ENCODE measurements around the gene KRTAP6-2.

- TF ChIP-seq CTCF (IDR thresholded peaks at IDR 0.05) (no peak), EZH2 (IDR thresholded peaks at IDR 0.05) (no peak), EZH2phosphoT487 (IDR thresholded peaks at IDR 0.05) (no peak)
These were observed 6.6 kb downstream of the KRTAP6-2 start, which contains the start of gene KRTAP6-3 for GRCh38 chr21:30592140-30592539.
